GM18951 (cell line): Measurements from ENCODE around the gene KLRD1.

Experiments
- POLR2A ChIP-seq: IDR thresholded peaks from 4 replicates; pipeline ENCODE4 v1.6.1; 2011; ENCODE audit warnings: mild to moderate bottlenecking; ENCODE audit not compliant: insufficient read length, insufficient read depth; ENCODE audit errors: extremely low read depth
- in situ Hi-C: fragments of 300-500 bp; cut with MboI; formaldehyde crosslinking; loops from one replicate; pipeline ENCODE4 v1.12.0; 2022; ENCODE audit warnings: low sequenced_read_pairs, mixed read lengths, inconsistent platforms; ENCODE audit not compliant: unreplicated experiment

KLRD1 gene, protein sequence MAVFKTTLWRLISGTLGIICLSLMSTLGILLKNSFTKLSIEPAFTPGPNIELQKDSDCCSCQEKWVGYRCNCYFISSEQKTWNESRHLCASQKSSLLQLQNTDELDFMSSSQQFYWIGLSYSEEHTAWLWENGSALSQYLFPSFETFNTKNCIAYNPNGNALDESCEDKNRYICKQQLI

DNA sequence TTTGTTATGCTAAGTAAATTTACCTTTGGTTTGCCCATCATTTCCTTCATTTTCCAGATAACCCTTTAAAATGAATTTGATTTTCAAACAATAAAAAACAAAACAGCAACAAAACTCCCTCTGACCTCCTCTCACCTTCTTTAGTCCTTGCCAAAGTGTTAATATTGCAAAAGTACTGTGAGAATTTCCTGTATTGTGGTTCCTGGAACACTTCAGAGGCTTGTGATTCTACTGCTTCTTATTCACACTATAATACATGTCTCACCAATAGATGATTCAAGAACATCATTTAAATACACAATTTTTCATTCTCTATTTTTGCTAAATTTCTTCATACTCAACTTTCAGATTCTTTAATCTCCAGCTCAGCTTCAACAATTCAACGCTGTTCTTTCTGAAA, at the start of gene KLRD1:
KLRD1 (plus strand) TSS at position 241 of the 400 bp plus-strand sequence. CDS start 208 bp downstream, outside the sequence.
- in situ Hi-C loops, result no loop called here
- TF ChIP-seq POLR2A, result no peak

DNA sequence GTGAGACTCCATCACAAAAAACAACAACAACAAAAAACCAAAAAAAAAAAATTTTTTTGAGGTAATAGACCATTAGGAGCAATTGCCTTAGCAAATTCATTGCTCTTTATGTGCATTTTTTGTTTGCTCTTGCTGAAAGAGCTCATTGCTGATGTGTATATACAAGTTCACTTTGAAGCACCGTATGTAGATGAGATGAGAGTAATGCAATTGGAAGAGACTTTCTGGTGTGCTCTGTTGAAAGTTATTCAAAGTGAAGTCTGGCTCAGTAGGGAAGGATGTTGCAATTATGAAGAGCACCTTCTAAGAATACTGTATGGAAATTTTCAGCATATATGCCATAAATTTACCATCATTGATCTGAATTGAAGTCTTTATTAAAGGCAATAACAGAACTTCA, 46.7 kb upstream of the KLRD1 start:
- TF ChIP-seq POLR2A, result no peak
- in situ Hi-C loops, result no loop called here

DNA sequence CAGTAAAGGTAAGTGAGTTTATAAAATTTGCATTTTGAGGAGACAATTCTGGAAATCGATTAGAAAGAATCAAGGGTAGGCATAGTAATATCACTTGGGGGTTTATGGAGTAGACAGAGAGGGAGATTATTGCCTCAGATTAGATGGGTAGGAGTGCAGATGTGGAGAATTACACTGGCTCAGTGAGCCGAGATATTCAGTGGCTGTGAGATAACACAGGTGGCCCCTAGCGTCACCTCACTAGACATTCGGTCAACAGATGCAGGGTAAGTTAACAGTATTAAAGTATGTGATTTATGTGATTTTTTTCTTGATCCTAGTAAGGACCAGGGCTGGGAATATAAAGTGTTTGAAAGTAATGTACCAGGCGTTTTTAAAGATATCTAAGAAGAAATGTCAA, 39.6 kb upstream of the KLRD1 start:
- in situ Hi-C loops, result no loop called here
- TF ChIP-seq POLR2A, result no peak

- in situ Hi-C loops, result no loop called here
- no peak for TF ChIP-seq POLR2A
These were observed 35.2 kb upstream of the KLRD1 start for GRCh38 chr12:10272467-10272866.

- TF ChIP-seq POLR2A, result no peak
- in situ Hi-C loops, result no loop called here
These were observed 30.9 kb upstream of the KLRD1 start for GRCh38 chr12:10276774-10277173.

DNA sequence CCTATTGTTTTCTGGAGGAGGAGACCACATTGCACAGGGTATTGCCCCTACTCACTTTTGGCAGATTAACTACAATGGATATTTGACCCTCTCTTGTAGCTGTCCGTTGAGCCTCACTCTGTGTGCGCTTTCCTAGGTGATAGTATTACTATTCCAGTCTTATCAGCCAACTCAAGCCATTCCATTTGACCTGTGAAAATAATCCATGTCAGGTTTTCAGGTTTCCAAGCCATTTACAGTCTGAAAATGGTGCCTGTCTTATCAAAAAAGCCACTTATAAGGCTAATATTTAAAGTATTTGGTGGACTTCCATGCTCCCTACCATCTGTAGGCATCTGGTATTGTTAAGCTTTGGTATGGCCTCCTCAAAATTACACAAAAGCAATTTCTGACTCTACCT, 29.6 kb upstream of the KLRD1 start:
- TF ChIP-seq POLR2A, result no peak
- in situ Hi-C loops, result no loop called here

GRCh38 chr12:10279937-10280336, 27.7 kb upstream of the KLRD1 start:
- in situ Hi-C loops, result no loop called here
- TF ChIP-seq POLR2A, result no peak

- in situ Hi-C loops, result no loop called here
- no peak for TF ChIP-seq POLR2A
These were observed 24.6 kb upstream of the KLRD1 start for GRCh38 chr12:10283027-10283426.

DNA sequence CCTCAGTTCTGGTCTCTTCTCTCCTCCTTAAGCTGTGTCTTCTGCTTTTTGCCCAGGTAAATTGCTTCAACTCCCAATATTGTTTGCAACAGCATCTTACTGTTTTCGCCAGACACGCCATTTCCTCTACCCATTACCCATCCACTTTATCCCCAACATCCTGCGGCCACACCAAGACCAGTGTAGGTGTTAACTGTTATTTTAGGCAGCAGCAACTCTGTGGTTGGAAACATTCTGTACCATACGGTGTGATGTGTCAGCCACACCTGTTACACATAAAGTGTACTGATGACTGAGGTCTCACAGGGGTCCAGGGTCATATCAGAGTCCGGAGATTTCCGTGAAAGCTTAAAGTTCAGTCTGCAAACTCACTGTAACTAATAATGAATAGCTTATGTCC, 21.8 kb upstream of the KLRD1 start:
- in situ Hi-C loops, result no loop called here
- TF ChIP-seq POLR2A, result no peak

GRCh38 chr12:10289005-10289754, 18.5 kb upstream of the KLRD1 start:
- in situ Hi-C loops, result no loop called here
- no peak for TF ChIP-seq POLR2A

DNA sequence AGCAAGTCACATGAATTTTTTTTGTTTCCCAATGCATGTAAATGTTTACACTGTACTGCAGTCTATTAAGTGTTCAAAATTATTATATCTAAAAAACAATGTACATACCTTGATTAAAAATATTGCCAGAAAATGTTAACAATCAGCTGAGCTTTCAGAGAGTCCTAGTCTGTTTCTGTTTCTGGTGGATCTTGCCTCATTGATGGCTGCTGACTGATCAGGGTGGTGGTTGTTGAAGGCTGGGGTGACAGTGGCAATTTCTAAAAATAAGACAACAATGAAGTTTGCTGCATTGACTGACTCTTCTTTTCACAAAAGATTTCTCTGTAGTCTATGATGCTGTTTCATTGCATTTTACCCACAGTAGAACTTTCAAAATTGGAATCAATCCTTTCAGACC, 16.6 kb upstream of the KLRD1 start:
- no peak for TF ChIP-seq POLR2A
- in situ Hi-C loops, result no loop called here

- no peak for TF ChIP-seq POLR2A
- in situ Hi-C loops, result no loop called here
These were observed 14.5 kb upstream of the KLRD1 start for GRCh38 chr12:10293151-10293550.

GRCh38 chr12:10293570-10294227, 14.0 kb upstream of the KLRD1 start:
- no peak for TF ChIP-seq POLR2A
- in situ Hi-C loops, result no loop called here

- in situ Hi-C loops, result no loop called here
- no peak for TF ChIP-seq POLR2A
These were observed 6.6 kb upstream of the KLRD1 start for GRCh38 chr12:10301103-10301502.
